Activated CD8-positive, alpha-beta memory T cell treated with anti-CD3 and anti-CD28 coated beads, Interleukin-2, amount 50 U/mL, for 1 hour (primary cell): ENCODE data around the gene GBGT1.

Experiments used
- DNase-seq: peaks from one replicate; pipeline ENCODE4 v3.0.0-alpha.2; 2020; ENCODE audit errors: extremely low read depth

GBGT1 gene

GRCh38 chr9:133162861-133163503, 732 bp downstream of the GBGT1 start:
- DNase-seq = no peak

GRCh38 chr9:133161547-133161950, 2.2 kb downstream of the GBGT1 start:
- no peak for DNase-seq

- no peak for DNase-seq
Measured at GRCh38 chr9:133160742-133161546, 2.8 kb downstream of the GBGT1 start.

- no peak for DNase-seq
Measured at GRCh38 chr9:133158695-133159094, 5.0 kb downstream of the GBGT1 start.

- no peak for DNase-seq
Measured at GRCh38 chr9:133155156-133155555, 8.6 kb downstream of the GBGT1 start.

- no peak for DNase-seq
Measured at GRCh38 chr9:133154097-133154989, 9.4 kb downstream of the GBGT1 start.

- DNase-seq = no peak
Measured at GRCh38 chr9:133153227-133154096, 10.3 kb downstream of the GBGT1 start.

GRCh38 chr9:133151601-133152525, 11.9 kb downstream of the GBGT1 start:
- no peak for DNase-seq

- no peak for DNase-seq
Measured at GRCh38 chr9:133151041-133151440, 12.7 kb downstream of the GBGT1 start.

- DNase-seq = no peak
Measured at GRCh38 chr9:133149130-133150015, 14.3 kb downstream of the GBGT1 start.

GRCh38 chr9:133148199-133149129, 15.2 kb downstream of the GBGT1 start:
- no peak for DNase-seq

- no peak for DNase-seq
Measured at GRCh38 chr9:133147412-133148198, 16.1 kb downstream of the GBGT1 start.

- no peak for DNase-seq
Measured at GRCh38 chr9:133146746-133147411, 16.8 kb downstream of the GBGT1 start.

GRCh38 chr9:133144904-133145851, 18.5 kb downstream of the GBGT1 start:
- no peak for DNase-seq

GRCh38 chr9:133144142-133144903, 19.4 kb downstream of the GBGT1 start:
- peak; percentile 79 for DNase-seq
